Ecto neural progenitor cell (in vitro differentiated cells): ENCODE results near the gene SUPT4H1.

Experiments
- DNase-seq: peaks from one replicate; pipeline ENCODE4 v3.0.0-alpha.2; 2018; ENCODE audit warnings: low spot score

Gene SUPT4H1

GRCh38 chr17:58339755-58340404 is 12.1 kb downstream of the SUPT4H1 start:
- no peak for DNase-seq

- DNase-seq = peak; percentile 78
Observed at GRCh38 chr17:58338841-58339754, 12.9 kb downstream of the SUPT4H1 start.

DNA sequence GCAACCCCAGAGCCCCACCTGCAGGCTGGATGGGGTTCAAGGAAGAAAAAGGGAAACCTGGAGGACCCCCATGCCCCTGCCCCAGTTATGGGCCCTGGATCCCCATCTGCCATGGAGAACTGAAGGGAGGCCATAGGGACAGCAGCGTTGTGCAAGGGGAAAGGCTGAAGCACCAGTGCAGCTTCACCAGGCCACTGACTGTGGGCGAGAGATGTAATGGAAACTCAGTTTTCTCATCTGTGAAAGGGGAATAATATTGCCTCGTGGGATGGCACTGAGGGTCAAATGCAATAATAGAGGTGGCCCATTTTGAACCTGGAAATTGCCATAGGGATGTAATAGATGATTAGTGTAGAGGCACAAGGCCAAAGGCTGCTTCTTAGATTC is 13.6 kb downstream of the SUPT4H1 start:
- DNase-seq = no peak

DNA sequence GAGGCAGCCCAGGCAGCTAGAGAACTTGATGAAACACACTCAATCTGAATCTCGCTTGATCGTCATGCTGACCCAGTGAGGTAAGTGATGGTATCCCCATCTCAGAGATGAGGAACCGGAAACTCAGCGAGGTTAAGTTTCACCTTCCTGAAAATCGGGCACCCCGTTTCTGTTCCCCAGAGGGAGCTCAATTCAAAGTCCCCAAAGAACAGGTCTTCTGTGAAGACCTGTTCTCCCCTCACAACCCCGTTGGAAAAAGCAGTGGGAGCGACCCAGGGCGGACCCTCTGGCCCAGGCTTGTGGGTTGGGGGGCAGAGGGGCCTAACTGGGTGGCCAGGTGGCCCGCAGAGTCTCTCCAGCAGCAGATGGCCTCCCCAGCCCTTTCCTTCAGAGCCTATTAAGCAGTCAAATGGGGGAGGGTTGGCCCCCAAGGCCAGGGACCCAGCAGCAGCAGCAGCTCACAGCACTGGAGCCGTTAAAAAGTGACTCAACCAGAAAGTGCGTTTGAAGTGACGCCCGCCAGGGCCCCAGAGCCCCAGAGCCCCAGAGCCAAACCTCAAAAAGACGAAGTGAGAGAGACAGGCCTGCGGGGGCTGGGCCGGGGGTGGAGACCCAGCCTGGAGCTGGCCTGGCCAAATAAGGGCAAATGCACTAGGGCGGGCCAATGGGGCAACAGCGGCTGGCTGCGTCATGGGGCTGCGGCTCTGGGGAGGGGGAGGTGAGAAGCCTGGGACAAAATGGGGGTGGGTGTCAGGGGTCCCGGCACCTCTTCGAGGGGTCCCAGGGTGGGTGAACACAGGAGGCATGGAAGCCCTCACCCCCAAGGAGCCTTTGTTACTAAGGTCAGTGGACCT is 14.2 kb downstream of the SUPT4H1 start:
- peak; percentile 89 for DNase-seq

GRCh38 chr17:58337210-58337599 is 14.8 kb downstream of the SUPT4H1 start:
- DNase-seq = peak; percentile 55

- DNase-seq = peak; percentile 48
Observed at GRCh38 chr17:58336456-58337209, 15.4 kb downstream of the SUPT4H1 start.

DNA sequence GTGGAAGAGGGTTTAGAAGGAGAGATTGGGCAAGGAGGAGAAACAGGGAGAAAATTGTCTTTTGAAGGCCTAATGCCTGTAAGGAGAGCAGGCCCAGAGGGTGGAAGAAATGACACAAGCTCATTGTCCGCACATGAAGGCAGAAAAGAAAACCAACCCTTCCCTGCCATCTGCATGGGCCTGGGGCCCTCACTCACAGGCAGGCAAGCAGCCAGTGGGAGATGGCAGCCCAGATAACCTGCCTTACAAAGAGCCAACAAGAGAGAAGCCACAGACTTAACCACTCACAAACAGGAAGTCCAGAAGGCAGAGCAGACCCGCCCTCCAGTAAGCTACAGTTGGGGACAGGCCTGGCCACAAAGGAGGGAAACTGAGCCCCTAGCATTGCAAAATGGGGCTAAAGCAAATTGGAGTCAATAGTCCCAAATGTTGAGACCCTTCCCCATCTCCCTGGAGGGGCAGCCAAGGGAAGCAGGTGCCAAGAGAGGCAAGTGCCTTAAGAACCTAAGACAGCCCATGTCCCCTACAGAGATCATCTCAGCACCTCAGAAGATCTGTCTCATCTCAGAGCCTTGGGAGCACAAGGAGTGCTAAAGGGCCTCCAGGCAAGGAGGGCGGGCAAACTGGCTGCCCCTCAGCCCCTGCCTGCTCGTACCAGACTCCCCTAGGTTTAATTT is 16.1 kb downstream of the SUPT4H1 start:
- peak; percentile 47 for DNase-seq

- no peak for DNase-seq
Observed at GRCh38 chr17:58335061-58335731, 16.8 kb downstream of the SUPT4H1 start.

DNA sequence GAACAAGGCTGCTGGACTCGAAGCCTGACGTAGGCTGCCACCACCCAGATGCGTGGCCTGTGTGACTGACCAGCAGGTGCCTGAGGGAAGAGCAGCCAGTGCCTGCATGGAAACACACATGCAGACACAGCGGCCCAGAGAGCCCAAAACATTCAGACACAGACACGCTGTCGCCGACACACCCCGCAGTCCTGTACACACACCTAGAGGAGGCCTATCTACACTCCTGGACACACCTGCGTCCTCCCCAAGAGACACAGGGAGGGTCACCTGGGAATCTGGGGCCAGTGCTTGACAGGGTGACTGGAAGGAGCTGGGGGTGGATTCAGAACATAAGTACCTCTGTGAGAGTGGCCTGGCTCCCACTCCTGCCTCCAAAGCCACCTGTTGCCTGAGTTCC is 17.3 kb downstream of the SUPT4H1 start:
- DNase-seq = no peak

- no peak for DNase-seq
Observed at GRCh38 chr17:58334256-58334655, 17.7 kb downstream of the SUPT4H1 start.

DNA sequence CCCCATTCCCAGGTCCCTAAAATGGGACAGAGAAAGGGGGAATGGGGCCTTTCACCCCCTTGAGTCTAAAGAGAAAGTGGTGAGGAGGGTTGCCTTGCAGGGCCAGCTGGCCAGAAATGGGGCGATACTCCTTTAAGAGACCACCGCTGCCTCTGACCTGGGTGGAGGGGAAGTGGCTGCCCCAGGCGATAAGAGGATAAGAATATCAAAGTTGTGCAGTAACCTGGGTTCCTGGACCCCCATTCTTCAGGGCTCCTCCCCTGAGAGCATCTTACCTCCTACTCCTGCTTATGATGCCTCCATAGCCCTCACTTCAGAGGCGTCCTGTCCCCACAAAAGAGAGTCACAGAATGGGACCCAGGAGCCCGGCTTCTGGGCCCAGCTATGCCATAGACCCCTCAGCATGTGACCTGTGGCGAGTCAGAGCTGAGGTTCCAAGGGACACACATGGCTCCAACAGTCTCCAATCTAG is 18.2 kb downstream of the SUPT4H1 start:
- no peak for DNase-seq

GRCh38 chr17:58332778-58333735 is 18.9 kb downstream of the SUPT4H1 start:
- no peak for DNase-seq

- DNase-seq = no peak
Observed at GRCh38 chr17:58331815-58332777, 19.9 kb downstream of the SUPT4H1 start.

DNA sequence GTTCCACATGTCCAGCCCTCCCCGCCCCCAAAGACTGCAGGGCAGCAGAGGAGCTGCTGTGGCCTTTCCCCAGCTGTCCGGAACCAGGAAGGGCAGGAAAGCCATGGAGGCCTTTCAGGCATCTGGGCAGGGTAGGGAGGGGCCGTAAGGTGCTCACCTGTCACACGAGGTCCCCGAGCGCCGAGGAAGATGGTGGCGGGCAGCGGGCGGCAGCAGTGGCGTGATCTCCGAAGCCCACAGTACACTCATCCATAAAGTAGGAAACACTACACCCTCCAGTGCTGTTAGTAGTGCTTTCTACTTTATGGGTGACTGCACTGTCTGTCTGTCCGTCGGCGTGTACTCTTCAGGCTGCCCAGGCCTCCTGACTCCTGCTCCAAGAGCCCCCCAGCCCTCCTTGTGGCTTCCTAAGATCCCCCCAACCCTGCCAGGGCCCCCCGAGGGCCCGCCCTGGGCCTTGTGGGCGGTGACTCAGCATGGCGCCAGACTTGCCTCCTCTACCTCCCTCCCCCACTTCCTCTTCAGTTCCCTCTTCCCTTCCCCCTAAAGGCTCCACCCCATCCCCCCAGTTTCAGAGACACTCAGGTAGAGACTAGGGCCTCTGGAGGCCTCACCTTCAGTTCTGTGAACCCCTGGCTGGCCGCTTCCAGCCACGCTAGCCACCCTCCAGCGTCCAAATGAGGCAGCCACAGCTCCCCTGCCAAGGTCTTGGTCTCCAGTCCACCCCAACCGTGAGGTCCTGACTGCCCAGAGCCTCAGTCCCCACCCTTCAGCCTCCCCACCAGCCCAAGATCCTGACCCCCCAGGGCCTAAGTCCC is 20.8 kb downstream of the SUPT4H1 start:
- peak; percentile 44 for DNase-seq

DNA sequence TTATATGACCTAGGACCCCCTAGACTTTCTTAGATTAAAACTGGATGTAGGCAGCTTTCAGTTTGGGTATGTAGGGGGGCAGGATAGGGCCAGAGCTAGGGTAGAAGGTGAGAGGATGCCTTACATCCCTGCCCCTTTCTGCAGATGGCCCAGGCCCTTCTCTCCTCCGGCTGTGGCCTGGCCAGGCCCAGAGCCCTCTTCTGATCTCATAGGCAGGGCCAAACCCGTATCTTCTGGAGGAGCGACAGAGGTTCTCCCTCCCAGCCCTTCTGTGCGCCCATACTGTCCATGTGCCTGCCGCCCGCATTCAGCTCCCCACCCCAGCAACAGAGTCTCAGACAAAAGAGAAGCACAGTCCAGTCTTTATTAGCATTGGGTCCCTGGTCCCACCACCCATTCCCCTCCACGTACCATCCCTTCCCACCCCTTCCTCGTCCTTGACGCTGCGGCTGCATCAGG is 21.4 kb downstream of the SUPT4H1 start:
- DNase-seq = no peak

GRCh38 chr17:58329810-58330537 is 22.0 kb downstream of the SUPT4H1 start:
- no peak for DNase-seq
